GM03348 (cell line): ENCODE data around the gene AHI1.

Source experiments
- DNase-seq: peaks from one replicate; pipeline ENCODE4 v3.0.0; 2012; ENCODE audit warnings: low spot score

The AHI1 gene

GRCh38 chr6:135451617-135452190 is 45.8 kb downstream of the AHI1 start:
- DNase-seq, result peak; percentile 34

- no peak for DNase-seq
These were observed 48.3 kb downstream of the AHI1 start for GRCh38 chr6:135449246-135449645.

- no peak for DNase-seq
These were observed 57.3 kb downstream of the AHI1 start for GRCh38 chr6:135440087-135440792.

DNA sequence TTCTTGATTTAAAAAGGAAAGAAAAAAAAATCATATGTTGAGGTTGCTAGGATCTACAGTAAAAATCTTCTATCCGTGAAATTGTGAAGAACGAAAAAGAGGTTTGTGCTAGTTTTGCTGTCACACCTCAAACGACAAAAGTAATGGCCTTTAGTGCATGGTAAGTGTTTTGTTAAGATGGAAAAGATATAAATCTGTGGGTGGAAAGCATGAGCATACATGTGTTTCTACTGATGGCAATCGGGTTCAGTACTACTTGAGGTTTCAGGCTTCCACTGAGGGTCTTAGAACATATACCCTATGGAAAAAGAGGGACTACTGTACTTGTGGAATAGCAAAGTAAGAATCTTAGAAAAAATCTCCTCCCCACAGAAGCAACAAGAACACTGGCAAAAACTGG is 58.0 kb downstream of the AHI1 start:
- no peak for DNase-seq

GRCh38 chr6:135438907-135439535 is 58.5 kb downstream of the AHI1 start:
- DNase-seq, result no peak

- DNase-seq, result no peak
These were observed 62.5 kb downstream of the AHI1 start for GRCh38 chr6:135434991-135435390.

GRCh38 chr6:135434095-135434494 is 63.4 kb downstream of the AHI1 start:
- DNase-seq, result no peak

DNA sequence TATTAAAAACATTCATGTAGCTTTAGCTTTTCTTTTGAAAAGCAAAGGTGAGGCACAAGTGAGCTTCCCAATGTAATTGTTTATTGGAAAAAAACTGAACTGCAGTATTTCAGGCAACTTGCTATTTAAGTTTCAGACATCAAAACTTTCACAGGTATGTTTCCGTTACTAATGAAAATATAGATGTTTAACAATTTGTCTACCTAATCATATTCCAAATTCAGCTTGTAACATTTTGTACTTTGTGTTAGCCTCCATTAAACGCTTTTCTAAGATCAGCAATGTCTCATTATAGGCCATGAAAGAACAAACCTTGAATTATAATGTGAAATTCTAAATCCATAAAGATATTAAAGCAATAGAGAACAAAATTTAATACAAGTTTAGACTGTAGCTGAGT is 69.5 kb downstream of the AHI1 start:
- DNase-seq, result no peak

- no peak for DNase-seq
These were observed 70.7 kb downstream of the AHI1 start for GRCh38 chr6:135426833-135427232.

GRCh38 chr6:135424385-135424784 is 73.2 kb downstream of the AHI1 start:
- DNase-seq, result no peak

- DNase-seq, result peak; percentile 52
These were observed 73.9 kb downstream of the AHI1 start for GRCh38 chr6:135423649-135424128.

DNA sequence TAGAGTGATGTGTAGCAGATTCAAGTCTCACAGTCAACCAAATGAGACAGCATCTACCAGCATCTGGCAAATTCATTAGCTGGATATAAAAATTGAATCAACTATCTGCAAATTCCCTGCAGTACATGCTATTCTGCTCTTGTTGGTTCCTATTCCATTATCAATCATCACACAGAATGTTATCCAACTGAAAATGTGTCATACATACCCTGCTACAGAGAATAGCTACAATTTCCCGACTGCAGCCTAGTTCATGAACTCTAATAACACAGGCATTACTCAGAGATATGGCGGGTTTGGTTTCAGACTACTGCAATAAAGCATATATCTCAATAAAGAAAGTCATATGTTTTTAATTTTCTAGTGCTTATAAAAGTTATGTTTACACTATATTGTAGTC is 78.4 kb downstream of the AHI1 start:
- peak; percentile 35 for DNase-seq

GRCh38 chr6:135418040-135418760 is 79.3 kb downstream of the AHI1 start:
- DNase-seq, result no peak

GRCh38 chr6:135412761-135413160 is 84.8 kb downstream of the AHI1 start:
- DNase-seq, result no peak

- DNase-seq, result no peak
These were observed 85.7 kb downstream of the AHI1 start for GRCh38 chr6:135411849-135412248.

GRCh38 chr6:135411339-135411738 is 86.2 kb downstream of the AHI1 start:
- peak; percentile 4 for DNase-seq

DNA sequence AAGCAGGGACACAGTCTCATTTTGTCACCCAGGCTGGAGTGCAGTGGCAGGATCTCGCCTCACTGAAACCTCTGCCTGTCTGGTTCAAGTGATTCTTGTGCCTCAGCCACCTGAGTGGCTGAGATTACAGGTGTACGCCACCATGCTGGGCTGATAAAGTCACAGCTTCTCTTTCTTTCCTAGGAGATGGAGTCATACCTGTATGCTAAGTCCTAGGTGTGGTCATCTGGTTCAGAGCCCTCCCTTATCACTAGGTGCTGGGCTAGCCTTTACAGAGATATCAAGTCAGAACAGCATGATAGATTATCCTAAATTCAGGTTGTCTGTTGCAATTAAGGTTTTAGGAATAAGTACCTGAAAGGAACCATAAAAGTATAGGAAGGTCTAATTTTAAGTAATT is 86.7 kb downstream of the AHI1 start:
- no peak for DNase-seq

DNA sequence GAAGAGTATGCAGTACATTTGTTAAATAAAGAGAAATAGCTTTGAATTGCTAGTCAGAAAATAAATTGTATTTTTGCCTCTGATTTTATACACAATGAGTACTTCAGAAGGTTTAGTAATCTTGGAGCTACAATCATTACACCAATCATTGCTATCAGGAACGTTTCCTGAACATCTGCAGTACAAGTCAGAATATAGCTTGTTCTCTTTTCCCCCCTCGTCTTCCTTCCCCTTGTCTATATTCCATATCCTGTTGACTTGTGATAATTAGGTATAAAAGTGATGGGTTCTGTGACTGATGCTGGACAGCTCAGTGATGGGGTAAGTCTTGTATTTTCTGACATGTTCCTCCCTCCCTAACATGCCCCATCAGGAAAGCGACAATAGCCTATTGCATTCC is 94.0 kb downstream of the AHI1 start:
- no peak for DNase-seq

- no peak for DNase-seq
These were observed 95.2 kb downstream of the AHI1 start for GRCh38 chr6:135402311-135402710.

GRCh38 chr6:135397172-135397952 is 100.2 kb downstream of the AHI1 start:
- DNase-seq, result no peak

DNA sequence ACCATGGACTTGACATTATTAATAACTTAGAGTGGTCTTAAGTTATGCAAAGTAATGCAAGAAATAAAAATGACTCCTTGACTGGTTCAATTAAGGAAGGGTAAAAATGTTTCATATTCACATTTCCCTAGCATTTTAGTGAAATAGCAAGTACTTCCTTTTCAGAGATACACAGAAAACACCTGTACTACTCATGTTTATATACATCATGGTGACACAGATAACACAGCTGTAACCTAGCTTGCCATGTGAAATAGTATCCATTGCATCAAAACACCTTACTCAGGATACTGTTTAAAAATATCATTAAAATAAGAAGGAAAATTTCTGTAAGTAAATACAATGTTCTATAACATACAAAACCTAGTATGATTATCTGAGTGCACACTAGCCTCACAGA is 102.4 kb downstream of the AHI1 start:
- no peak for DNase-seq

DNA sequence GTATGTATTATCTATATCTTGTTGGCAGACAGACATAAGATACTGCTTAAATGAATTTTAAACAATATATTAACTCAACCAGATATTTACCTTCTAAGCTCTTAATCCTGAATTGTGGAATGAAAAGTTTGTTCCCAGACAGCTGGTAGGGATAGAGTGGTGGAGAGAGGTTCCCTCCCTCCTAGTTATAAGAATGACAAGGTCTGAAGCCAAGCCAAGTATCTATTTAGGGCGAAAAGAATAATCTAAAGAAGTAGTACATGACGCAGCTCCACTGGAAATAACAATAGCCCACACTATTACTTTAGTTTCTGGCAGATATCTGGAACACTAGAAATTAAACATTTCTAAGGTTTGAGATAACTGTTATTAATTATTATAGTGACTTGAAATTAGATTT is 104.3 kb downstream of the AHI1 start:
- no peak for DNase-seq
